NCI-H1694 treated with DMSO at 0.1 percent for 48 hours (cell line): ENCODE data around the gene IL21R.

Experiments used
- DNase-seq: peaks from one replicate; lab custom pipeline; 2025; lab: John Stamatoyannopoulos, UW

The IL21R gene

DNA sequence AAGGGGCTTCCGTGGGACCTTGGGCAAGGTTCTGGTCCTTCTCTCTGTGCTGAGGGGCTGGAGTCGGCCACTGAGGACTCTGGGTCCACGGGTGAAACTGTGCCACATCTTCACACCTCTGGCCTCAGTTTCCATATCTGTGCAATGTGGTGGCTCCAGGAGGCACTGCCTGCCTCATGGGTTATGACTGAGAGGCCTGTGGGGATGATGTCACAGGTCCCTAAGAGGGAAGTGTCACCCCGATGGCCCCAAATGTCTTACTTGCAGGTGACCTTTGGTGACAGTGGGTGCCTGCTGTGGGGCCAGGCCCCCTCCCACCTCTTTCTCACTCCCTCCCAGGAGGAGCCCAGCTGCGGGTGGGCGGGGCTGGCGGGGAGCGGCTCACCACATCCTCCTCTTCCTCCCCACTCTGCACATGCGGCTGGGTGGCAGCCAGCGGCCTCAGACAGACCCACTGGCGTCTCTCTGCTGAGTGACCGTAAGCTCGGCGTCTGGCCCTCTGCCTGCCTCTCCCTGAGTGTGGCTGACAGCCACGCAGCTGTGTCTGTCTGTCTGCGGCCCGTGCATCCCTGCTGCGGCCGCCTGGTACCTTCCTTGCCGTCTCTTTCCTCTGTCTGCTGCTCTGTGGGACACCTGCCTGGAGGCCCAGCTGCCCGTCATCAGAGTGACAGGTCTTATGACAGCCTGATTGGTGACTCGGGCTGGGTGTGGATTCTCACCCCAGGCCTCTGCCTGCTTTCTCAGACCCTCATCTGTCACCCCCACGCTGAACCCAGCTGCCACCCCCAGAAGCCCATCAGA is at the start of gene IL21R:
Gene IL21R (plus strand): TSS at position 407 of the 801 bp plus-strand sequence. CDS start 27,898 bp downstream, outside the sequence.
- no peak for DNase-seq

DNA sequence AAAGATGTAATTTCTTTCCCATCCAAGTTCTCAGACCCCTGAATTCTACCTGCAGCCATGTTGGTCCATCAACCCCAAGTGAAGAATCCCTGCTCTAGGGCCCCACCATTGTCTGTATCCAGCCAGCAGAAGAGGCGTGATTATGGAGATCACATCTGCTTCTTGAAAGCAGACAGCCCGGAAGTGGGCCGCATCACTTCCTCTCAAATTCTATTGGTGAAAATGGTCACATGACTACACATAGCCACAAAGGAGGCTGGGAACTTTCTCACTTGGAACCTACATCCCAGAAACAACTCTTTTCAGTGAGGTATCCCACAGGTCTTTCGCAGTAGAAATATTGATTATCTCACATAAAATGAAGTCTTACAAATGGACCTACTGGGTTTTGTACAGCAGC is 48.1 kb upstream of the IL21R start:
- DNase-seq = no peak

DNA sequence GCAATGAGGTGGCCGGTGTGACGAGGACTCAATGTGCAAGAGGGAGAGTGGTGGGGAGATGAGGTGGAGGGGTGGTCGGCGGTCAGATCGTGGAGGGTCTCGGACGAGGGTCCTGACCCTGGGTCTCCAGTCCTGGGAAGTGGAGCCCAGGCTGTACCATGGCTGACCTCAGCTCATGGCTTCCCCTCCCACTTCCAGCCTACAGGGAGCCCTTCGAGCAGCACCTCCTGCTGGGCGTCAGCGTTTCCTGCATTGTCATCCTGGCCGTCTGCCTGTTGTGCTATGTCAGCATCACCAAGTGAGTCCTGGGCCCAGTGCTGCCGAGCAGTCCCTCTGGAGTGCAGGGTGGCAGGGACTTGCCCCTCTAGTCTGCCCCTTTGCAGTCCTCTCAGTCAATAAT is 46.4 kb upstream of the IL21R start:
- no peak for DNase-seq

DNA sequence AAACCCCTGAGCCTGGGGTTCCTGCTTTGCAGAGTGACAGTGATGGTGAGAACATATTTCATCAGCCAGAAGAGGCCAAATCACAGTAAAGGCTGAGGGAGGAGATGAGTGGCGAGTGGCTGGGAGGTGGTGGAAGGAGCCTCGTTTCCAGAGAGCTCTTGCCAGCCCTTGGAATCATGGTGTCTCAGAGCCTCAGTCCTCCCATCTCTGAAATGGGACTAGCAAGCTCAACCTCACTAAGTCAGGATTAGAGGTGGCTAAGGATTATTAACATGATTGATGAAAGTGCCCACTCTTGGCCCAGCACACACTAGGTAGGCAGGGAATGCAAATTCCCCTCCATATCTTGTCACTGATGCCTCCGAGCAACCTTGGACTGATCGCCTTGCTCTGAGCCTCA is 45.2 kb upstream of the IL21R start:
- no peak for DNase-seq

DNA sequence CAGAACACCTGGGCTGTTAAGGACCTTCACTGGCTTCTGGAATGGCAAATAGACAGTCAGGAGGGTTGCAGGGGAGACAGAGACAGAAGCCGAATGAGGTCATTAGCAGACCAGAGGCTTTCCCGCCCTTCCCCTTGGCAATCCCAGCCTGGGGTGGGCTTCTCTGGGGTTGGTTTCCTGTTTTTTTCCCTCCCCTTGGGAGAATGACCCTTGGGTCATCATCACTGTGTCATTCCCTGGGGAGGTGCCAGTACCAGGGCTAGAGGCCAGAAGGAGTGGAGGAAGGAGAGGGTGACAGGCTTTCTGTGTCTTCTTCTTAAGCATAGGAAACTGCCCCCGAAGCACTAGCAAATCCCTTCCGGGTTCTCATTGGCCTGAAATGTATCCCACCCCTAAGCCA is 42.9 kb upstream of the IL21R start:
- DNase-seq = no peak

DNA sequence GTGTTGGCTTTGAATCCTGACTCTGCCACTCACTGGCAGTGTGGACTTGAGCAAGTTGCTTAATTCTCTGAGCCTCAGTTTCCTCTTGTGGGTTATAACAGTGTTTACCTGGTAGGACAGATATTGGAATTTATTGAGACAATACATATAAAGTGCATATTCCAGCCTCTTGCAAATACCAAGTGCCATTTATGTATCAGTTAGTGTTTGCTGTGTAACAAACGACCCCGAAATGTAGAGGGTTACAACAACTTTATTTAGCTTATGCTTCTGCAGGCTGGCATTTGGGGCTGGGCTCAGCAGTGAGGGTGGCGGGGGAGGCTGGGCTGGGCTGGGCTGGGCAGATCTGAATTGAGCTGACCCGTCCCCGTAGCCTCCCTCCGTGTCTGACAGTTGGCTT is 42.4 kb upstream of the IL21R start:
- no peak for DNase-seq

DNA sequence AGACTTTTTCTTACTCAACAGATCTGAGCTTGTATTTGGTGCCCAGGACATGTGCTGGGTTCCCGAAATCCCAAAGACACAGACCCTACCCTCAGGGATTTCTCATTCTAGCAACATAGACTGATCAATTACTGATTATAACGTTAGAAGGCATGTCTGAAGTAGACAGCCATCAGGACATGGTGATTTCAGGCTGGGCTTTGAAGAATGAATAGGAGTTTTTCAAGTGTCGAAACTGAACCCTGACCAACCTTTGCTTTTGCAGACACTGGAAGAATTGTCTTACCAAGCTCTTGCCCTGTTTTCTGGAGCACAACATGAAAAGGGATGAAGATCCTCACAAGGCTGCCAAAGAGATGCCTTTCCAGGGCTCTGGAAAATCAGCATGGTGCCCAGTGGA is 40.0 kb upstream of the IL21R start:
- no peak for DNase-seq

DNA sequence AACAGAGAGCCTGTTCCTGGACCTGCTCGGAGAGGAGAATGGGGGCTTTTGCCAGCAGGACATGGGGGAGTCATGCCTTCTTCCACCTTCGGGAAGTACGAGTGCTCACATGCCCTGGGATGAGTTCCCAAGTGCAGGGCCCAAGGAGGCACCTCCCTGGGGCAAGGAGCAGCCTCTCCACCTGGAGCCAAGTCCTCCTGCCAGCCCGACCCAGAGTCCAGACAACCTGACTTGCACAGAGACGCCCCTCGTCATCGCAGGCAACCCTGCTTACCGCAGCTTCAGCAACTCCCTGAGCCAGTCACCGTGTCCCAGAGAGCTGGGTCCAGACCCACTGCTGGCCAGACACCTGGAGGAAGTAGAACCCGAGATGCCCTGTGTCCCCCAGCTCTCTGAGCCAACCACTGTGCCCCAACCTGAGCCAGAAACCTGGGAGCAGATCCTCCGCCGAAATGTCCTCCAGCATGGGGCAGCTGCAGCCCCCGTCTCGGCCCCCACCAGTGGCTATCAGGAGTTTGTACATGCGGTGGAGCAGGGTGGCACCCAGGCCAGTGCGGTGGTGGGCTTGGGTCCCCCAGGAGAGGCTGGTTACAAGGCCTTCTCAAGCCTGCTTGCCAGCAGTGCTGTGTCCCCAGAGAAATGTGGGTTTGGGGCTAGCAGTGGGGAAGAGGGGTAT is 39.3 kb upstream of the IL21R start:
- DNase-seq = no peak

DNA sequence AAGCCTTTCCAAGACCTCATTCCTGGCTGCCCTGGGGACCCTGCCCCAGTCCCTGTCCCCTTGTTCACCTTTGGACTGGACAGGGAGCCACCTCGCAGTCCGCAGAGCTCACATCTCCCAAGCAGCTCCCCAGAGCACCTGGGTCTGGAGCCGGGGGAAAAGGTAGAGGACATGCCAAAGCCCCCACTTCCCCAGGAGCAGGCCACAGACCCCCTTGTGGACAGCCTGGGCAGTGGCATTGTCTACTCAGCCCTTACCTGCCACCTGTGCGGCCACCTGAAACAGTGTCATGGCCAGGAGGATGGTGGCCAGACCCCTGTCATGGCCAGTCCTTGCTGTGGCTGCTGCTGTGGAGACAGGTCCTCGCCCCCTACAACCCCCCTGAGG is 38.7 kb upstream of the IL21R start:
- DNase-seq = no peak

DNA sequence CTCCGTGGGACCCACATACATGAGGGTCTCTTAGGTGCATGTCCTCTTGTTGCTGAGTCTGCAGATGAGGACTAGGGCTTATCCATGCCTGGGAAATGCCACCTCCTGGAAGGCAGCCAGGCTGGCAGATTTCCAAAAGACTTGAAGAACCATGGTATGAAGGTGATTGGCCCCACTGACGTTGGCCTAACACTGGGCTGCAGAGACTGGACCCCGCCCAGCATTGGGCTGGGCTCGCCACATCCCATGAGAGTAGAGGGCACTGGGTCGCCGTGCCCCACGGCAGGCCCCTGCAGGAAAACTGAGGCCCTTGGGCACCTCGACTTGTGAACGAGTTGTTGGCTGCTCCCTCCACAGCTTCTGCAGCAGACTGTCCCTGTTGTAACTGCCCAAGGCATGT is 38.2 kb upstream of the IL21R start:
- no peak for DNase-seq

DNA sequence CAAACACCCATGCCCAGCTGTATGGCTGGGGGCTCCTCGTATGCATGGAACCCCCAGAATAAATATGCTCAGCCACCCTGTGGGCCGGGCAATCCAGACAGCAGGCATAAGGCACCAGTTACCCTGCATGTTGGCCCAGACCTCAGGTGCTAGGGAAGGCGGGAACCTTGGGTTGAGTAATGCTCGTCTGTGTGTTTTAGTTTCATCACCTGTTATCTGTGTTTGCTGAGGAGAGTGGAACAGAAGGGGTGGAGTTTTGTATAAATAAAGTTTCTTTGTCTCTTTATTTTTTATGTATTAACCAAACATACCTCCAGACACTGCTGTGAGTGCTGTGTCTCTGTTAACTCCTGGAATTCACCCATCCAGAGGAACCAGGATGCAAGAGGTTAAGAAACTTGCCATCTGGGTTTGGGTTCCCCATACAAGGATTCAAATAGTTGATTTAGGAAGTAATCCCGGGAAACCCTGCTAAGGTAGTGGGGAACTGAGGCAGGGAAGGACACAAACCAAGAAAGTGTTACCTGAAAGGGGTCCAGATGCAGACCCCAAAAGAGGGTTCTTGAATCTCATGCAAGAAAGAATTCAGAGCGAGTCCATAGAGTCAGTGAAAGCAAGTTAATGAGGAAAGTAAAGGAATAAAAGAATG is 37.4 kb upstream of the IL21R start:
- DNase-seq = no peak

DNA sequence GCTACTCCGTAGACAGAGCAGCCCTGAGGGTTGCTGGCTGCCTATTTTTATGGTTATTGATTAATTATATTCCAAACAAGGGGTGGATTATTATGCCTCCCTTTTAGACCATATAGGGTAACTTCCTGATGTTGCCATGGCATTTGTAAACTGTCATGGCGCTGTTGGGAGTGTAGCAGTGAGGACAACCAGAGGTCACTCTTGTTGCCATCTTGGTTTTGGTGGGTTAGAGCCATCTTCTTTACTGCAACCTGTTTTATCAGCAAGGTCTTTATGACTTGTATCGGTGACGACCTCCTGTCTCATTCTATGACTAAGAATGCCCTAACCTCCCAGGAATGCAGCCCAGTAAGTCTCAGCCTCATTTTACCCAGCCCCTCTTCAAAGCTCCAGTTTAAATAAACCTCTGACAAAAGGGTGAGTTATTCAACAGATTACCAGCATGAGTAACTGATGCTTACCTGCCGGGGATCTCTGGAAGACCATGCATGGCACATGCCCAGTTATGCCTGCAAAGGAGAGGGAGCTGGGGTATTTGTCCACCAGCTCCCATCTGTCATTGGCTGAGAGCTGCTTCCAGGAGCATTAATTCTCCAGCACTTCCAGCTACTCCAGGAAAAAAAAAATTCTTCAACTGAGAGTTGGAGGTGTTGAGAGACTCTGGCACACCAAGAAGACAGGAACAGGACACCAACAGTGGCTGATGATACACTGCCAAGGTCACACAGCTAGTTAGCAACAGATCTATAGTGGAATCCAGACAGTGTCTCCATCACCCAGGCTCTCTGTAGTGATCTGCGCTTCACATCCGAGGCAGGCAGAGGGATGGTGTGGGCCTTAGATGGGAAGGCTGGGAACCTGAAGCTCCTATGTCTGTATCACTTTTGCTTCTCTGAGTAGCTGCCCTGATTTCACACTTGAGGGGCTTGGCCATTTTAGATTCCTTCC is 36.6 kb upstream of the IL21R start:
- DNase-seq = no peak

DNA sequence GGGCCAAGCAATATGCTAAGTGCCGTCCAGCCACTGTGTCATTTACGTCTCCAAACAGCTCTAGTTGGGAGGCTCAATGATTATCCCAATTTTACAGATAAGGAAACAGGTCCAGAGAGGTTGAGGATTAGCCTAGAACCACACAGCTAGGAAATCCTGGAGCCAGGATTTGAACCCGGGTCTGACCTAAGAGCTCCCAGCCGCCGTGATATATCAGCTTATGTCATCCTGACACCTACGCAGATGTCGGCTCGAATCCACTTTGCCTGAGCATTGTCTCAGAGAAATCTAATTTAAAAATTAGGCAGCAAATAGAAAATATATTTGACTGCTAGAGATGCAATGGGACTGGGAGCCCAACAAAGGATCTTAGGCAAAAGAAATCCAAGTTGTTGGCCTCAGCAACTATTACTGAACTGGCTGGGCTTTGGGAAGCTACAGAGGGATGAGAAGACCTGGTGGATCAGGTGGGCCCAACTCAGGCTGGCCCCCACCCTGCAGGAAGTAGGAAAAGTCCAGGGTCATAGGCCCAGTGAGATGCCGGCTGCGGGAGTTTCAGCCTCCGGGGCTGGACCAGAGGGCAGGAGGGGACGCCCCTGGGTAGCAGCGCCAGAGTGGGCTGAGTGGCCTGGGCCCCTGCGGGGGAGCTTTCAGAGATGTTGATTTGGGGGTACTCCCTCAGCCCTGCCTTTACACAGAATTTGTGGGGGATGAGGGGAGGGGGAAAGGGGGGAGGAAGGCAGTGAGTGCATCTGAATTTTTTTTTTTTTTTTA is 35.1 kb upstream of the IL21R start:
- no peak for DNase-seq

DNA sequence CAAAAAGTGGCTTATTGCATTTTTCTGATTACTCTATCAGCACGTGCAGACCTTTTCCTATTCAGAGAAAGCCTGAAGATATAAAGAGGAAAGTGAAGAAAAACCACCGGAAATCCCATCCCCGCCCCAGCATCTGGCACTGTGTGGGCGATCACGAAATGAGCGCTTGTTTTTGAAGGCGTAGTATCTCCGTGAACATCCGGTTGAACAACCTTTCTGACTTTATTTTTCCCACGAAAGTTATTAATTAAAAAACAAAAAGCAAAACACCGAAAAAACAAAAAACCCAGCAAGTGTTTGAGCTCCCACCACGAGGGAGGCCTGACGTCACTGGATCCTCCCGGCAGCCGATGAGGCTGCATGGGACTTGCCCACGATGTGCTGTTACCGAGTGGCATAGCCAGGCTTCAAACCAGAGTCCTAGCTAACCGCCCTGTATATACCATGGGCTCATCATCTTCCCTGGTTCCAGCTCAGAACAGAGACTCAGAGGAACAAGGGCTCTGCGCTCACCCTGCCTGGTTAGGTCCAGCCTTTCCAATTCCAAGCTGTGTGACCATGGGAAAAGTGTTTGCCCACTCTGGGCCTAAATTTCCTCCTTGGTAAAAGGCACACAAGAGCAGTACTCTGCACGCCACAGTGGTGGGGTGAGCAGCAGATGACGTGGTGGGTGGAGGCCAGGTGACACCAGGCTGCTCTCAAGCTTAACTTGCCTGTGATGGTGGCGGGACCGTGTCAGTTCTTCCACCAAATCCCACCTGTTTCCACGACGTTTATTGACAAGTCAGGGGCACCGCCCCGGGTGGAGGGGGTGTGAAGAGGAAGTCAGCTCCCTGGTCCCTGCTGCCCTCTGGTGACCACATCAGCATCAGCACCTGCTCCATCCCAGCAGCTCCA is 34.3 kb upstream of the IL21R start:
- DNase-seq = peak; percentile 38

DNA sequence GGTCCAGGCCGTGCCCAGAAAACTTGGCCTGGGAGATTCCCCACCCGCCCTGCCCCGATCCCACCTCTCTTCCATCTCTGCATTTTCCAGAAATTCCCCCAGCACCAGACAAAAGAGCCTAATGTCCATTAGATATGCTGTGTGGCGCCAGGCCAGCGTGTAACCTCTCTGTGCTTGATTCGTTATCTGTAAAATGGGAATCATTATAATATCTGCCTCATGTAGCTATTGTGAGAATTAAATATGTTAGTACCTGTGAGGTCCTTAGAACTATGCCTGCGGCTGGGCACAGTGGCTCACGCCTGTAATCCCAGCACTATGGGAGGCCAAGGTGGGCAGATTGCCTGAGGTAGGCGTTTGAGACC is 33.6 kb upstream of the IL21R start:
- no peak for DNase-seq

DNA sequence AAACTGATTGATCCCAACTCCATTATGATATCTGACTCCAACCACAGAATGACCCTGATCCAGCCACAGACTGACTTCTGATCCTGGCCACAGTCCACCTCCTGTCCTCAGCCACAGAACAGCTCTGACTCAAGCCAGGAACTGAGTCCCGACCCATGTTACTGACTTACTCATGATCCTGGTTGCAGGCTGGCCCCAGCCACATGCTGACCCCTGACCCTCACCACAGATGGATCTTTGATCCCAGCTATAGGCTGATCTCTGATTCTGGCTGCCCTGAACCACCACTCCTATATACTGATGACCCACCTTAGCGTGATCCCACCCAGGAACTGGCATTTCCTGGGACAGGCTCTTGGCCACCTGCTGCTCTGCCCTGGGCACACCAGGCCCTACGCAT is 32.2 kb upstream of the IL21R start:
- no peak for DNase-seq

DNA sequence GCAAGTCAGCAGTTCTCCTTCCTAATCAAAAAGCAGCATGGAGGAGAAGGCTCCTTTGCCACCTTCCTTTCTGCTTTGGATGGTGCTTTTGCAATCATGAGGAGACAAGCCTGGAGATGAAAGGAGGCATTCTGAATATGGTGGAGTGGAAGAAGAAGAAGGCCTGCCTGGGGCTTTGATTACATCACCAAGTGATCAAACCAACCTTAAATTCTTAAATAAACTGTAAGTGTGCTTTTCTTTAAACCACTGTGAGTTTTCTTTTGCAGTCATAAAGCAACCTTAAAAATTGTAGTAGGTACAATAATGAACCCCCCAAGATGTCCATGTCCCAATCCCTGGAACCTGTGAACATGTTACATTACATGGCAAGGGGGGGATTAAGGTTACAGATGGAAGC is 31.7 kb upstream of the IL21R start:
- no peak for DNase-seq

DNA sequence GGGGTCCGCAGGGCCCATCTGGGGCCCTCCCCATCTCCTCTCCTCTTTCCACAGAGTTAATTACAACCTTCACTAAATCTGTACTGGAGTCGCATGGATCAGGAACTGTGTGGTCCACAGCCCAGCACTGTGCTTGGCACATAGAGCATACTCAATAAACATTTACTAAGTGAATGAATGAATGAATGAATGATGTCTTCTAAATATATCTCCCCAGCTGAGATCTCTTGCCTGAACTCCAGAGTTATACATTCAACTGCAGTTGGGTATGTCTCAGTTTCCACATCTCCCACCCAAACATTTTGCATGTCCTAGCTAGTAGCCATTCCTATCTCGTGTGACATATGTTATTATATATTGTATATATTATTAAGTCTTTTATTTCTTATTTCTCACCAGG is 28.7 kb upstream of the IL21R start:
- no peak for DNase-seq

DNA sequence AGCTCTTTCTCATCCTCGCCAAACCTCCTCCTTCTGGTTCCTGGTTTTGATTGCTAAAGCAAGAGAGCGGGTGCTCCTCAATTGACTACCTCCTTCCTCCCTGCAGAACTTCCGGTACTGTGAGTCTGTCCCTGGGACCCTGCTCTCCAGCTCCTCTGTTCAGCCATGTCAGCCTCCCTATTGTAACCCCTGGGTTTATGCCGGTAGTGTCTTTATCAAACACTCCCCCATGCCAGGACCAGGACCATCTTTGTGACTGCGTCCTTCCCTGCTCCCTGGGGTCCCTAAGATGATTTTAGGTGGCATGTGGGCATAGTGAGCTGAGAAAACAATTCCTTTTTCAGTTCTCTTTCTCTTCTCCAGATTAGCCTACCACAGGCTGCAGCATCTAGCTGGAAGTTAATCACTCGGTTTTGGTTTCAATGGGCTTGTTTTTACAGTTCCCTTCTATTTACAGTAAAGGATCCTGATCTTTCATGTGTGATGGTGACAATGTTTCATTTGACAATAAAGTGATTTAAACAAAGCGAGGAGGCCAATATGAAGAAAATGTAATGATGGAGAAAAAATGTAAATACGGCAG is 27.7 kb upstream of the IL21R start:
- DNase-seq = no peak
